CD4-positive, alpha-beta T cell (primary cell): Measurements from ENCODE around the gene DPP4. TPM values are rescaled to one million over a fixed set of nuclear protein-coding genes. Genes with fewer than 3 reads are reported as not detected.

ENCODE experiments used
- ATAC-seq: fragments of 200-7000 bp; cut with Tn5 transposase; one replicate; pipeline ENCODE4 v1.10.0; 2022; ENCODE audit warnings: mild to moderate bottlenecking; ENCODE audit not compliant: poor library complexity
- CTCF ChIA-PET: fragments of 350-600 bp; sonication (Branson Sonifier 250); formaldehyde crosslinking; loops from one replicate; lab custom pipeline; 2021; ENCODE audit warnings: antibody characterized with exemption, inconsistent platforms; lab: Charles Lee
- POLR2A ChIA-PET: fragments of 350-600 bp; sonication (Branson Sonifier 250); formaldehyde crosslinking; loops from one replicate; lab custom pipeline; 2021; ENCODE audit warnings: antibody characterized with exemption, inconsistent platforms; lab: Charles Lee
- DNase-seq, 14 experiments: peaks; one replicate each; pipeline ENCODE4 v3.0.0-alpha.2; 2013 to 2020; ENCODE audit warnings: mixed read lengths in 2 of 14
- H3K27ac ChIP-seq, 2 donors: one replicate each; pipeline versions ENCODE4 v1.5.1 to v1.7.0; 2013; ENCODE audit warnings: low read length in 2 of 2, low read depth in 1 of 2, mild to moderate bottlenecking in 1 of 2
- H3K27me3 ChIP-seq, 2 experiments: 1 replicate in 1 of 2; 2 replicates in 1 of 2; pipeline versions ENCODE4 v1.6.1 to v1.7.0; 2013; ENCODE audit warnings: low read length in 2 of 2, control low read depth in 1 of 2, mild to moderate bottlenecking in 1 of 2, moderate library complexity in 1 of 2; ENCODE audit not compliant: insufficient read depth in 2 of 2, control insufficient read depth in 1 of 2
- H3K36me3 ChIP-seq: one replicate; pipeline ENCODE4 v1.6.1; 2013; ENCODE audit warnings: low read length, control low read depth; ENCODE audit not compliant: insufficient read depth
- H3K4me1 ChIP-seq: one replicate; pipeline ENCODE4 v1.6.1; 2013; ENCODE audit warnings: low read length, control low read depth; ENCODE audit not compliant: insufficient read depth
- H3K4me3 ChIP-seq: one replicate; pipeline ENCODE4 v1.5.1; 2013; ENCODE audit warnings: mild to moderate bottlenecking, low read length, moderate library complexity
- H3K9me3 ChIP-seq, 2 experiments: 1 replicate in 1 of 2; 2 replicates in 1 of 2; pipeline versions ENCODE4 v1.6.1 to v1.7.0; 2013; ENCODE audit warnings: low read length in 2 of 2, mild to moderate bottlenecking in 2 of 2, control low read depth in 1 of 2, moderate library complexity in 1 of 2; ENCODE audit not compliant: control insufficient read depth in 1 of 2, insufficient read depth in 1 of 2
- H3K27ac Mint-ChIP-seq: one replicate; pipeline ENCODE4 v1.8.0; 2020; ENCODE audit warnings: mixed read lengths
- H3K27me3 Mint-ChIP-seq: one replicate; pipeline ENCODE4 v1.8.0; 2021; ENCODE audit warnings: mixed read lengths
- H3K36me3 Mint-ChIP-seq: one replicate; pipeline ENCODE4 v1.8.0; 2021; ENCODE audit warnings: low read depth, mixed read lengths
- H3K4me1 Mint-ChIP-seq: one replicate; pipeline ENCODE4 v1.8.0; 2021; ENCODE audit warnings: low read depth, mixed read lengths
- H3K4me3 Mint-ChIP-seq: one replicate; pipeline ENCODE4 v1.8.0; 2020; ENCODE audit warnings: mild to moderate bottlenecking, mixed read lengths
- H3K9me3 Mint-ChIP-seq: one replicate; pipeline ENCODE4 v1.8.0; 2020; ENCODE audit warnings: mixed read lengths
- intact Hi-C, 2 experiments: fragments of 100-400 bp; cut with DNase I in 1 of 2; cut with micrococcal nuclease in 1 of 2; formaldehyde crosslinking; loops; one replicate each; pipeline versions ENCODE4 v1.15.1 to v1.9.0; 2023 to 2025; cut with DNase I, micrococcal nuclease
- polyA plus RNA-seq, 2 donors: library from polyadenylated mRNA; unstranded; fragments of 120-200 nt; gene quantifications; one replicate each; pipeline ENCODE4 v1.2.1, GENCODE V29; 2013
- total RNA-seq, 174 experiments: library from RNA in 2 of 174; stranded (reverse) in 2 of 174; gene quantifications; one replicate each; pipeline ENCODE4 v1.2.3 and lab custom pipeline; 2021 to 2026
- TF ChIP-seq, protein P1 (sequence below): fragments of 200-600 bp; IDR thresholded peaks from one replicate; pipeline ENCODE4 v1.8.0; 2022; ENCODE audit warnings: antibody characterized with exemption, mild to moderate bottlenecking

Gene DPP4
- 10 to 100 TPM; 15.5 to 16.7 TPM for total RNA-seq
- 62.9 TPM for polyA plus RNA-seq (2013, experiment 1 of 2)
- polyA plus RNA-seq (2013, experiment 2 of 2) = 61.7 TPM
- total RNA-seq (lab: John Stamatoyannopoulos, UW) = 13.6 to 648 (median 102) reads per million in 172 experiments

DNA sequence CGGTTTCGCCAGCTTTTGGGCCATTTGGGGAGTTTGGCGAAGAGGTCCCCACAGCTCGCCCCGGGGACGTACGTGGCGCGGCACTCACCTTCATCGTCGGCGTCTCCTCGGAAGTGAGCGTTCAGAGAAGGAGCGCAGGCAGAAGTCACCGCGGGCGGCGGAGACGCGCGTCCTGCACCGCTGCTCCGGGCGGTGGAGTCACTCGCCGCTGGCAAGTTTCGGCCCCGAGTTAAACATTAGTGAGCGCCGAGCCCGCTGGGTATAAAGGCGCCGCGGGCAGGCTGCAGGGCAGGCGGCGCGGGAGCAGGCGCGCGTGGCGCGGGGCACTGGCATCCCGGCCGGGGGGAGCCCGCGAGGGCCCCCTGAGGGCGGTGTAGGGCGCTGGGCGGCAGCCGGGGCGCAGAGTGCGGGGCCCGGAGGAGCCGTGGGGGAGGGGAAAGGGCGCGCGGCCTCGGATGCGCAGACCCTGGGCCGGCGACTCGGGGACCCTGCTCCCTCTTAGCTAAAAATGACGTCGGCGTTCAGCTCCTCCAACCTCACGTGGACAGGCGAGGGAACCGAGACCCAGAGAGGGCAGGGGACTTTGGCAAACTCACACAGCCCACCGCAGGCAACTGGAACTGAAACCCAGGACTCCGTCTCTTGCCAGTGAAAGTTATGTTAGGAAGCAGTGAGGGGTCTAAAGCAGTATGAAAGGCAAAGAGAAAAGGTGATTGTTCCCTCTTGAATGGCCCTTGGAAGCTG lies at the start of gene DPP4:
DPP4 (minus strand) TSS at position 328 of the 744 bp plus-strand sequence; CDS start at position 94, 234 bp downstream.
- TF ChIP-seq, protein P1, sequence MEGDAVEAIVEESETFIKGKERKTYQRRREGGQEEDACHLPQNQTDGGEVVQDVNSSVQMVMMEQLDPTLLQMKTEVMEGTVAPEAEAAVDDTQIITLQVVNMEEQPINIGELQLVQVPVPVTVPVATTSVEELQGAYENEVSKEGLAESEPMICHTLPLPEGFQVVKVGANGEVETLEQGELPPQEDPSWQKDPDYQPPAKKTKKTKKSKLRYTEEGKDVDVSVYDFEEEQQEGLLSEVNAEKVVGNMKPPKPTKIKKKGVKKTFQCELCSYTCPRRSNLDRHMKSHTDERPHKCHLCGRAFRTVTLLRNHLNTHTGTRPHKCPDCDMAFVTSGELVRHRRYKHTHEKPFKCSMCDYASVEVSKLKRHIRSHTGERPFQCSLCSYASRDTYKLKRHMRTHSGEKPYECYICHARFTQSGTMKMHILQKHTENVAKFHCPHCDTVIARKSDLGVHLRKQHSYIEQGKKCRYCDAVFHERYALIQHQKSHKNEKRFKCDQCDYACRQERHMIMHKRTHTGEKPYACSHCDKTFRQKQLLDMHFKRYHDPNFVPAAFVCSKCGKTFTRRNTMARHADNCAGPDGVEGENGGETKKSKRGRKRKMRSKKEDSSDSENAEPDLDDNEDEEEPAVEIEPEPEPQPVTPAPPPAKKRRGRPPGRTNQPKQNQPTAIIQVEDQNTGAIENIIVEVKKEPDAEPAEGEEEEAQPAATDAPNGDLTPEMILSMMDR = no peak
- CTCF ChIA-PET = interaction anchor here (0.8 to 1.2 kb wide), 6 partner anchors 16 to 121 kb away, joined by 3 to 4 read pairs (median 3); no protein-coding TSS in a partner anchor
- Histone ChIP-seq H3K9me3 (peaks cover 5 to 11% of the 10 kb centered on the region in 2 experiments), H3K4me1 (peaks cover 23% of the 10 kb centered on the region), H3K27me3 (no peaks in the 10 kb centered on the region), H3K4me3 (peak within 1 kb of the TSS; percentile 85), H3K36me3 (no peaks in the 10 kb centered on the region), H3K27ac (peak within 1 kb of the TSS; percentile 57 to 60)
- H3K4me1 Mint-ChIP-seq = peaks cover 52% of the 10 kb centered on the region
- intact Hi-C loops = loop anchor here in 1 of 2 experiments (2.0 to 5.0 kb wide), 3 partner anchors 15 to 67 kb away; no protein-coding TSS in a partner anchor
- DNase-seq (peak; percentile 21 to 78 (median 48)), ATAC-seq (peak; percentile 80)
- no peaks in the 10 kb centered on the region for H3K27me3 Mint-ChIP-seq
- H3K9me3 Mint-ChIP-seq = no peaks in the 10 kb centered on the region
- H3K4me3 Mint-ChIP-seq = peak within 1 kb of the TSS; percentile 95
- POLR2A ChIA-PET = interaction anchor here (0.7 to 6.0 kb wide), 10 partner anchors 10 to 81 kb away, joined by 3 to 48 read pairs (median 6); no protein-coding TSS in a partner anchor
- H3K27ac Mint-ChIP-seq = peak within 1 kb of the TSS; percentile 85
- H3K36me3 Mint-ChIP-seq = peaks cover 14% of the 10 kb centered on the region

DNA sequence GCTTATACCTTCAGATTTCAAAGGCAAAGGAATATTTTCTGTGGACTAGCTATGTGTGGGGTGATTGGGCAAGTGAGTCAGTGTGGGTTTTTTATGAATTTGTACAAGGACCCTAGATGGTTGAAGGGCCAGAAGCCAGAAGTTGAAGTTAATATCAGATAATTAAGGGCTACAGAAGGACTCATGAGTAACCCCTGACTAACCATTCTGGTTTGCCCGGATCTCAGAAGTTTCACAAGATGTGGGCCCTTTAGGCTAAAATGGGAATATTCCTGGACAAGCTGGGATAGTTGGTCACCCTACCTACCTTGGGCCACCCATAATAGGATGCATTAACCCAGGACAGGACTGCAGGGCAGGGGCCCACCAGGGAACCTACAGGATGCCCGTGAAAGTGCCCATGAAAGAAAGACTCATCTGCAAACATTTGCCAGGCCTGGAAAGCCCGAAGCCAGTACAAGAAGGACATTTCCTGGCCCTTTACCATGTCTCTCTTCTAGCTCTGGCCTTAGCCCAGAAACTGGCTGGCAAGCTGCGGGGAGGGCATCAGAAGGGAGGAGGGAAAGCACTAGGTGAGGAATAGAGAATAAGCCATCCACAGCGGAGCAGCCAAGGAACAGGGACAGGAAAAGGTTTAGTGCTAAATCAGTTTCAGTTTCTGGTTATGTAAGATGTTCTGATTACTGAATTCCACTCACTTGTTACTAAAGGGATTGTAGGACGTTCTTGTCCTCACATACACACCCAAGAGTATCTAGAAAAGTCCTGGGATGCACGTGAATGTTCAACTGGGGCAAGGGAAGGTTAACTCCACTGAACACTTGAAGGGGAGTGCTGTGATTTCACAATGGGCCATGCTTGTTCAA lies 44.4 kb upstream of the DPP4 start:
- H3K9me3 Mint-ChIP-seq = peaks cover 6% of the 10 kb centered on the region
- Histone ChIP-seq H3K27me3 (no peaks in the 10 kb centered on the region), H3K4me3 (no peak overlapping the region), H3K9me3 (no peaks in the 10 kb centered on the region), H3K27ac (no peak overlapping the region), H3K36me3 (no peaks in the 10 kb centered on the region), H3K4me1 (peaks cover 6% of the 10 kb centered on the region)
- POLR2A ChIA-PET = interaction anchor here (0.6 to 1.2 kb wide), 2 partner anchors 10 to 103 kb away, joined by 3 read pairs; no protein-coding TSS in a partner anchor
- no peak overlapping the region for H3K4me3 Mint-ChIP-seq
- TF ChIP-seq, protein P1 = no peak
- no peaks in the 10 kb centered on the region for H3K36me3 Mint-ChIP-seq
- H3K4me1 Mint-ChIP-seq = peaks cover 14% of the 10 kb centered on the region
- no peak overlapping the region for H3K27ac Mint-ChIP-seq
- DNase-seq (no peak), ATAC-seq (no peak)
- CTCF ChIA-PET = no interaction called here
- intact Hi-C loops = no loop called here
- H3K27me3 Mint-ChIP-seq = no peaks in the 10 kb centered on the region

DNA sequence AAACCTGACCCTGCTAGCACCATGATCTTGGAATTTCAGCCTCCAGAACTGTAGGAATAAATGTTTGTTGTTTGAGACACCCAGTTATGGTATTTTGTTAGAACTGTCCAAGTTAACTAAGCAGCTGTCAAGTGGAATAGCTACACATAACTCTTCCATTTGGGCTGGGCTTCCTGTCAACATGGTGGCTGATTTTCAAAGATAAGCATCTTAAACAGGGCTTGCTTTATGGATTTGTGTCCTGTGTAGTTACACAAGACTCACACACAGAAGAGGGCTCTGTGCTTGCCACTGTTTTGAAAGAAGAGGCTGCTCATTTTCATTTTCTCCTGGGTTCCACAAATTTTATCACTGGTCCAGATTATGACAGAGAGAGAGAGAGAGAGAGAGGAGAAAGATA lies 42.3 kb upstream of the DPP4 start:
- ChIA-PET POLR2A (no interaction called here), CTCF (interaction anchor here (1.6 kb wide), 1 partner anchor 109 kb away, joined by 4 read pairs; no protein-coding TSS in a partner anchor)
- Histone ChIP-seq H3K9me3 (no peaks in the 10 kb centered on the region), H3K27me3 (no peaks in the 10 kb centered on the region), H3K4me3 (no peak overlapping the region), H3K4me1 (peaks cover 6% of the 10 kb centered on the region), H3K36me3 (no peaks in the 10 kb centered on the region), H3K27ac (no peak overlapping the region)
- TF ChIP-seq, protein P1 = no peak
- intact Hi-C loops = no loop called here
- peaks cover 6% of the 10 kb centered on the region for H3K9me3 Mint-ChIP-seq
- DNase-seq (no peak), ATAC-seq (no peak)
- H3K27me3 Mint-ChIP-seq = no peaks in the 10 kb centered on the region
- no peak overlapping the region for H3K4me3 Mint-ChIP-seq
- H3K27ac Mint-ChIP-seq = no peak overlapping the region
- no peaks in the 10 kb centered on the region for H3K36me3 Mint-ChIP-seq
- H3K4me1 Mint-ChIP-seq = peaks cover 14% of the 10 kb centered on the region
